H1 (cell line): ENCODE measurements around the gene ASZ1. TPM values are rescaled to one million over a fixed set of nuclear protein-coding genes. Genes with fewer than 3 reads are reported as not detected.

ENCODE experiments used
- CTCF ChIA-PET: fragments of 300-600 bp; sonication (Branson Sonifier 250); formaldehyde crosslinking; loops from one replicate; lab custom pipeline; 2021; ENCODE audit not compliant: partially characterized antibody; lab: Charles Lee
- POLR2A ChIA-PET: fragments of 300-600 bp; sonication (Branson Sonifier 250); formaldehyde crosslinking; loops from one replicate; lab custom pipeline; 2021; ENCODE audit warnings: inconsistent platforms; ENCODE audit not compliant: partially characterized antibody; lab: Charles Lee
- DNase-seq, 2 experiments: peaks; one replicate each; pipeline versions ENCODE4 v3.0.0 to v3.0.0-alpha.2; 2010 to 2022; ENCODE audit warnings: low spot score in 2 of 2, low read depth in 1 of 2, mixed read lengths in 1 of 2
- FAIRE-seq: peaks from 2 replicates; lab custom pipeline; 2011; peaks lifted over from hg19 to GRCh38; lab: Jason Lieb, UNC
- H2AFZ ChIP-seq: 2 replicates; pipeline ENCODE4 v1.8.1; 2012; ENCODE audit warnings: low read length, inconsistent platforms
- H2AK5ac ChIP-seq: 2 replicates; pipeline ENCODE4 v1.6.1; 2013; ENCODE audit warnings: low read depth, low read length
- H2BK120ac ChIP-seq: replicated peaks from 2 replicates; pipeline ENCODE3; 2013; ENCODE audit warnings: low read depth, low read length, inconsistent platforms
- H2BK12ac ChIP-seq: 2 replicates; pipeline ENCODE4 v1.6.1; 2013; ENCODE audit warnings: low read depth, low read length
- H2BK15ac ChIP-seq: 2 replicates; pipeline ENCODE4 v1.6.1; 2013; ENCODE audit warnings: low read length
- H2BK20ac ChIP-seq: 2 replicates; pipeline ENCODE4 v1.6.1; 2013; ENCODE audit warnings: low read length
- H2BK5ac ChIP-seq: 2 replicates; pipeline ENCODE4 v1.6.1; 2013; ENCODE audit warnings: low read depth, low read length
- H3K14ac ChIP-seq: 2 replicates; pipeline ENCODE4 v1.6.1; 2013; ENCODE audit warnings: inconsistent platforms; ENCODE audit not compliant: insufficient read length
- H3K18ac ChIP-seq: 2 replicates; pipeline ENCODE4 v1.6.1; 2013; ENCODE audit warnings: low read length; ENCODE audit errors: extremely low read depth
- H3K23ac ChIP-seq: 2 replicates; pipeline ENCODE4 v1.6.1; 2013; ENCODE audit warnings: inconsistent platforms; ENCODE audit not compliant: insufficient read length
- H3K23me2 ChIP-seq: 2 replicates; pipeline ENCODE4 v1.6.1; 2013; ENCODE audit warnings: low read depth, low read length
- H3K27ac ChIP-seq: 2 replicates; pipeline ENCODE4 v1.6.1; 2011; ENCODE audit warnings: low read depth, low read length, inconsistent platforms
- H3K27me3 ChIP-seq, 4 experiments: replicated peaks in 1 of 4; 1 replicate in 1 of 4; 2 replicates in 3 of 4; pipeline versions ENCODE4 v1.6.1 to v1.8.1; 2011 to 2013; ENCODE audit warnings: low read length in 3 of 4, mild to moderate bottlenecking in 3 of 4, inconsistent platforms in 2 of 4, mixed read lengths in 2 of 4, moderate library complexity in 1 of 4; ENCODE audit not compliant: control insufficient read depth in 3 of 4, insufficient read depth in 3 of 4; ENCODE audit errors: extremely low read depth in 1 of 4
- H3K36me3 ChIP-seq, 4 experiments: 2 replicates each; pipeline versions ENCODE4 v1.6.1 to v1.8.1; 2011 to 2013; ENCODE audit warnings: mild to moderate bottlenecking in 4 of 4, low read length in 3 of 4, moderate library complexity in 2 of 4, control low read depth in 1 of 4, inconsistent platforms in 1 of 4; ENCODE audit not compliant: insufficient read depth in 4 of 4, control insufficient read depth in 2 of 4
- H3K4ac ChIP-seq: replicated peaks from 2 replicates; pipeline ENCODE3; 2013; ENCODE audit warnings: low read length, low read depth, mixed read lengths, inconsistent platforms; ENCODE audit not compliant: insufficient read length
- H3K4me1 ChIP-seq, 4 experiments: replicated peaks in 1 of 4; 1 replicate in 1 of 4; 2 replicates in 3 of 4; pipeline versions ENCODE4 v1.6.1 to v1.8.1; 2011 to 2013; ENCODE audit warnings: low read length in 3 of 4, inconsistent platforms in 2 of 4, mixed read lengths in 1 of 4; ENCODE audit not compliant: insufficient read depth in 4 of 4, control insufficient read depth in 3 of 4
- H3K4me2 ChIP-seq, 2 experiments: 2 replicates each; pipeline versions ENCODE4 v1.6.1 to v1.8.1; 2011 to 2013; ENCODE audit warnings: low read depth in 2 of 2, low read length in 2 of 2, control low read depth in 1 of 2, inconsistent platforms in 1 of 2, mild to moderate bottlenecking in 1 of 2; ENCODE audit not compliant: insufficient read depth in 1 of 2
- H3K4me3 ChIP-seq, 4 experiments: fragments of 200-600, 300-600 bp in 1 of 4; sonication (generic), shearing (Covaris generic), sonication (Bioruptor Twin) in 1 of 4; 2 replicates each; pipeline versions ENCODE4 v1.5.1 to v1.8.1; 2011 to 2016; ENCODE audit warnings: low read length in 4 of 4, low read depth in 3 of 4, control low read depth in 2 of 4, inconsistent platforms in 2 of 4, mild to moderate bottlenecking in 2 of 4, mixed read lengths in 1 of 4, moderate library complexity in 1 of 4; ENCODE audit not compliant: insufficient read depth in 2 of 4; ENCODE audit errors: extremely low read depth in 1 of 4
- H3K56ac ChIP-seq: replicated peaks from 2 replicates; pipeline ENCODE3; 2013; ENCODE audit warnings: low read depth, mild to moderate bottlenecking, mixed read lengths, low read length, inconsistent platforms; ENCODE audit not compliant: insufficient read length
- H3K79me1 ChIP-seq: 2 replicates; pipeline ENCODE4 v1.6.1; 2013; ENCODE audit warnings: low read depth, low read length, control low read depth
- H3K79me2 ChIP-seq, 2 experiments: 2 replicates each; pipeline versions ENCODE4 v1.6.1 to v1.8.1; 2012 to 2013; ENCODE audit warnings: low read length in 2 of 2, mild to moderate bottlenecking in 2 of 2, inconsistent platforms in 1 of 2; ENCODE audit not compliant: insufficient read depth in 2 of 2, control insufficient read depth in 1 of 2
- H3K9ac ChIP-seq, 4 experiments: replicated peaks in 1 of 4; 1 replicate in 1 of 4; 2 replicates in 3 of 4; pipeline versions ENCODE4 v1.6.1 to v1.8.1; 2011 to 2013; ENCODE audit warnings: low read depth in 3 of 4, low read length in 3 of 4, control low read depth in 2 of 4, mild to moderate bottlenecking in 2 of 4, moderate library complexity in 2 of 4, inconsistent platforms in 1 of 4; ENCODE audit errors: extremely low read depth in 1 of 4
- H3K9me3 ChIP-seq, 2 experiments: 2 replicates each; pipeline versions ENCODE4 v1.6.1 to v1.8.1; 2012 to 2013; ENCODE audit warnings: mild to moderate bottlenecking in 2 of 2, moderate library complexity in 2 of 2, control low read depth in 1 of 2, inconsistent platforms in 1 of 2, low read depth in 1 of 2, low read length in 1 of 2, mixed read lengths in 1 of 2; ENCODE audit not compliant: insufficient read depth in 2 of 2
- H4K20me1 ChIP-seq, 2 experiments: replicated peaks in 1 of 2; 2 replicates each; pipeline versions ENCODE3 to v1.8.1; 2011 to 2013; ENCODE audit warnings: inconsistent platforms in 2 of 2, low read length in 2 of 2, mild to moderate bottlenecking in 1 of 2; ENCODE audit not compliant: insufficient read depth in 2 of 2, control insufficient read depth in 1 of 2
- H4K5ac ChIP-seq: 2 replicates; pipeline ENCODE4 v1.6.1; 2013; ENCODE audit warnings: low read length, low read depth, mixed read lengths, inconsistent platforms; ENCODE audit not compliant: insufficient read length
- H4K8ac ChIP-seq: 2 replicates; pipeline ENCODE4 v1.8.0; 2013; ENCODE audit warnings: mild to moderate bottlenecking, moderate library complexity, low read length, inconsistent platforms; ENCODE audit not compliant: insufficient read depth; ENCODE audit errors: extremely low read depth
- H4K91ac ChIP-seq: replicated peaks from 2 replicates; pipeline ENCODE3; 2013; ENCODE audit warnings: low read length, mixed read lengths, inconsistent platforms; ENCODE audit not compliant: insufficient read length
- BCL11A ChIP-seq, 2 experiments: IDR thresholded peaks; one replicate each; pipeline ENCODE4 v1.6.1; 2011; ENCODE audit warnings: low read depth in 2 of 2, low read length in 2 of 2, mild to moderate bottlenecking in 2 of 2
- CEBPB ChIP-seq: IDR thresholded peaks from 2 replicates; pipeline ENCODE4 v1.6.1; 2012; ENCODE audit warnings: low read depth, low read length
- CHD2 ChIP-seq: IDR thresholded peaks from 2 replicates; pipeline ENCODE4 v1.6.1; 2012; ENCODE audit warnings: low read length, improper control_type of control experiment
- CREB1 ChIP-seq: IDR thresholded peaks from 2 replicates; pipeline ENCODE4 v1.6.1; 2012; ENCODE audit warnings: inconsistent platforms
- EGR1 ChIP-seq: IDR thresholded peaks from 2 replicates; pipeline ENCODE4 v1.6.1; 2011; ENCODE audit warnings: low read depth, low read length, borderline replicate concordance
- EP300 ChIP-seq, 2 experiments: IDR thresholded peaks; 1 replicate in 1 of 2; 2 replicates in 1 of 2; pipeline ENCODE4 v1.6.1; 2011 to 2012; ENCODE audit warnings: low read depth in 2 of 2, low read length in 2 of 2, mild to moderate bottlenecking in 2 of 2, borderline replicate concordance in 1 of 2, inconsistent platforms in 1 of 2, moderate library complexity in 1 of 2
- EZH2 ChIP-seq: fragments of 200-600 bp; sonication (generic); IDR thresholded peaks from 2 replicates; pipeline ENCODE4 v1.7.1; 2012; ENCODE audit warnings: low read depth, mild to moderate bottlenecking, moderate library complexity, low read length, inconsistent platforms; ENCODE audit not compliant: severe bottlenecking
- FOSL1 ChIP-seq: IDR thresholded peaks from 2 replicates; pipeline ENCODE4 v1.6.1; 2011; ENCODE audit warnings: mild to moderate bottlenecking, low read depth, low read length, moderate library complexity; ENCODE audit not compliant: insufficient read depth
- KDM4A ChIP-seq: IDR thresholded peaks from one replicate; pipeline ENCODE4 v1.7.1; 2012; ENCODE audit warnings: low read depth, mild to moderate bottlenecking, moderate library complexity, low read length, inconsistent platforms; ENCODE audit not compliant: severe bottlenecking
- NRF1 ChIP-seq: IDR thresholded peaks from 2 replicates; pipeline ENCODE4 v1.6.1; 2011; ENCODE audit warnings: mild to moderate bottlenecking, low read depth, low read length, improper control_type of control experiment
- PHF8 ChIP-seq: fragments of 200-600 bp; sonication (generic); conservative IDR thresholded peaks from 2 replicates; pipeline ENCODE4 v1.7.1; 2012; ENCODE audit warnings: low read depth, mild to moderate bottlenecking, inconsistent platforms, low read length, moderate library complexity
- POLR2AphosphoS5 ChIP-seq: IDR thresholded peaks from 2 replicates; pipeline ENCODE4 v1.6.1; 2011; ENCODE audit warnings: low read depth, low read length
- SP4 ChIP-seq: IDR thresholded peaks from 2 replicates; pipeline ENCODE4 v1.6.1; 2012; ENCODE audit warnings: low read length, inconsistent platforms
- TAF1 ChIP-seq: IDR thresholded peaks from 2 replicates; pipeline ENCODE4 v1.6.1; 2011; ENCODE audit warnings: mild to moderate bottlenecking, low read depth, low read length
- WGBS, 2 experiments: shearing (Covaris generic) in 1 of 2; methylation state at CpG; one replicate each; pipeline versions ENCODE4 v1.1.6 to v1.1.7; 2013 to 2015; ENCODE audit warnings: low lambda C conversion rate in 2 of 2, mixed read lengths in 2 of 2, inconsistent platforms in 1 of 2, low coverage in 1 of 2, missing lambda C conversion rate in 1 of 2; ENCODE audit not compliant: insufficient replicate concordance in 2 of 2, insufficient coverage in 1 of 2, insufficient read length in 1 of 2; ENCODE audit errors: extremely low coverage in 1 of 2, missing lambda C conversion rate in 1 of 2; 5-methylcytosine and 5-hydroxymethylcytosine counted together
- polyA plus RNA-seq, 7 experiments: library from polyadenylated mRNA; depleted of rRNA in 3 of 7; stranded (reverse) in 5 of 7; unstranded in 2 of 7; fragments of >200 nt in 5 of 7; fragments of 200-250 nt in 2 of 7; gene quantifications; 1 replicate in 5 of 7; 2 replicates in 1 of 7; 4 replicates in 1 of 7; pipeline versions ENCODE4 v1.2.1 to v1.2.3, GENCODE V29; 2011 to 2013; ENCODE audit warnings: missing spikeins in 2 of 7, mixed read lengths in 2 of 7
- total RNA-seq: library from RNA; stranded (reverse); fragmentation: NEBNext Ultra II Directional; extraction: Animal tissue kit (Norgen Biotek cat#: 25700); gene quantifications from 2 replicates; pipeline ENCODE4 v1.2.1, GENCODE V29; 2021
- TF ChIP-seq, protein P1 (sequence below): IDR thresholded peaks from 2 replicates; pipeline ENCODE4 v1.6.1; 2011; ENCODE audit warnings: low read depth, mild to moderate bottlenecking, low read length; ENCODE audit not compliant: insufficient read depth

Gene ASZ1
- total and polyA plus RNA-seq, 2 of the 8 experiments (the other 6 are each of a cell fraction or from before 2014, with no cell fraction given): not detected

DNA sequence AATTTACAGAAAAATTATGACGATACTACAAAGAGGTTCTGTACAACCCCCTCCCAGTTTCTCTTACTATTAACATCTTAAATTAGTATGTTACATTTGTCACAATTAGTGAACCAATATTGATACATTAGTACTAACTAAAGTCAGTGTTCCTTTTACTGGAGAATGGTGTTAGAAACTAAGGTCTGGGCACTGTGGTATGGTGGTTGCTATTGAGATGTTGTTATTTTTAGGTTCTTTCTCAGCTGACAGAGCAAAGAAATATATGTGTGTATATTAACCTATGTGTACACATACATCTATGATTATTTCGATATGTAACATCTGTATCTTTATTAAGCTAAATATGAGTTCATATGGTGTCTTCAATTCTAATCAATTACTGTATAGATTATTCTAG lies 40.9 kb upstream of the ASZ1 start:
- CTCF ChIA-PET: interaction anchor here (0.8 to 2.6 kb wide), 3 partner anchors 9 to 37 kb away, joined by 4 to 11 read pairs (median 4); no protein-coding TSS in a partner anchor
- Histone ChIP-seq H3K4me1 (peaks cover 0 to 2% (median 0%) of the 10 kb centered on the region in 4 experiments; a peak in 3 of 7 replicates), H3K56ac (no peak overlapping the region), H4K8ac (no peak overlapping the region), H3K4ac (no peak overlapping the region), H2AFZ (no peak overlapping the region), H3K27me3 (no peaks in the 10 kb centered on the region), H2AK5ac (no peak overlapping the region), H3K14ac (no peak overlapping the region), H3K4me2 (no peak overlapping the region), H3K79me1 (no peaks in the 10 kb centered on the region), H3K4me3 (no peak overlapping the region), H2BK20ac (no peak overlapping the region), H4K20me1 (no peaks in the 10 kb centered on the region), H3K9ac (no peak overlapping the region), H2BK5ac (no peak overlapping the region), H3K18ac (no peak overlapping the region), H3K79me2 (no peaks in the 10 kb centered on the region), H3K23ac (no peak overlapping the region), H2BK12ac (no peak overlapping the region), H2BK120ac (no peak overlapping the region), H3K36me3 (no peaks in the 10 kb centered on the region), H4K91ac (no peak overlapping the region), H3K23me2 (no peaks in the 10 kb centered on the region), H3K27ac (no peak overlapping the region), H4K5ac (no peak overlapping the region), H2BK15ac (no peak overlapping the region), H3K9me3 (no peaks in the 10 kb centered on the region)
- FAIRE-seq (no peak), DNase-seq (no peak)
- 89% methylated on average over 2 of the region's 2 CpGs; no CpG with 5 or more reads in 1 of the 2 experiments for WGBS, 2 experiments
- POLR2A ChIA-PET: no interaction called here
- TF ChIP-seq SP4 (no peak), CHD2 (no peak), EZH2 (no peak), NRF1 (no peak), CEBPB (no peak), PHF8 (no peak), FOSL1 (no peak), EP300 (IDR thresholded peaks at IDR 0.05; ENCODE audit: borderline replicate concordance in 1 of 2, low read depth in 2 of 2, low read length in 2 of 2) (no peak), CREB1 (no peak), EGR1 (no peak), POLR2AphosphoS5 (no peak), TAF1 (no peak), BCL11A (IDR thresholded peaks at IDR 0.05; ENCODE audit: low read depth in 2 of 2, low read length in 2 of 2) (no peak), KDM4A (no peak)
- TF ChIP-seq, protein P1, sequence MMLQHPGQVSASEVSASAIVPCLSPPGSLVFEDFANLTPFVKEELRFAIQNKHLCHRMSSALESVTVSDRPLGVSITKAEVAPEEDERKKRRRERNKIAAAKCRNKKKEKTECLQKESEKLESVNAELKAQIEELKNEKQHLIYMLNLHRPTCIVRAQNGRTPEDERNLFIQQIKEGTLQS: no peak
